GM12873 (cell line): Measurements from ENCODE around the gene NME3.

Experiments used
- TF ChIP-seq, protein P1 (sequence below): IDR thresholded peaks from 2 replicates; pipeline ENCODE4 v1.5.1; 2012; ENCODE audit warnings: low read depth, mild to moderate bottlenecking, moderate library complexity, low read length, control low read depth; ENCODE audit not compliant: insufficient read depth; ENCODE audit errors: missing control alignments

The NME3 gene

GRCh38 chr16:1731603-1732002 is 39.7 kb downstream of the NME3 start:
- TF ChIP-seq, protein P1, sequence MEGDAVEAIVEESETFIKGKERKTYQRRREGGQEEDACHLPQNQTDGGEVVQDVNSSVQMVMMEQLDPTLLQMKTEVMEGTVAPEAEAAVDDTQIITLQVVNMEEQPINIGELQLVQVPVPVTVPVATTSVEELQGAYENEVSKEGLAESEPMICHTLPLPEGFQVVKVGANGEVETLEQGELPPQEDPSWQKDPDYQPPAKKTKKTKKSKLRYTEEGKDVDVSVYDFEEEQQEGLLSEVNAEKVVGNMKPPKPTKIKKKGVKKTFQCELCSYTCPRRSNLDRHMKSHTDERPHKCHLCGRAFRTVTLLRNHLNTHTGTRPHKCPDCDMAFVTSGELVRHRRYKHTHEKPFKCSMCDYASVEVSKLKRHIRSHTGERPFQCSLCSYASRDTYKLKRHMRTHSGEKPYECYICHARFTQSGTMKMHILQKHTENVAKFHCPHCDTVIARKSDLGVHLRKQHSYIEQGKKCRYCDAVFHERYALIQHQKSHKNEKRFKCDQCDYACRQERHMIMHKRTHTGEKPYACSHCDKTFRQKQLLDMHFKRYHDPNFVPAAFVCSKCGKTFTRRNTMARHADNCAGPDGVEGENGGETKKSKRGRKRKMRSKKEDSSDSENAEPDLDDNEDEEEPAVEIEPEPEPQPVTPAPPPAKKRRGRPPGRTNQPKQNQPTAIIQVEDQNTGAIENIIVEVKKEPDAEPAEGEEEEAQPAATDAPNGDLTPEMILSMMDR, result no peak

- TF ChIP-seq, protein P1, result no peak
Observed at GRCh38 chr16:1731073-1731472, 40.3 kb downstream of the NME3 start.

- TF ChIP-seq, protein P1, result no peak
Observed at GRCh38 chr16:1729445-1729844, 41.9 kb downstream of the NME3 start.

GRCh38 chr16:1729026-1729425 is 42.3 kb downstream of the NME3 start:
- TF ChIP-seq, protein P1, result no peak

DNA sequence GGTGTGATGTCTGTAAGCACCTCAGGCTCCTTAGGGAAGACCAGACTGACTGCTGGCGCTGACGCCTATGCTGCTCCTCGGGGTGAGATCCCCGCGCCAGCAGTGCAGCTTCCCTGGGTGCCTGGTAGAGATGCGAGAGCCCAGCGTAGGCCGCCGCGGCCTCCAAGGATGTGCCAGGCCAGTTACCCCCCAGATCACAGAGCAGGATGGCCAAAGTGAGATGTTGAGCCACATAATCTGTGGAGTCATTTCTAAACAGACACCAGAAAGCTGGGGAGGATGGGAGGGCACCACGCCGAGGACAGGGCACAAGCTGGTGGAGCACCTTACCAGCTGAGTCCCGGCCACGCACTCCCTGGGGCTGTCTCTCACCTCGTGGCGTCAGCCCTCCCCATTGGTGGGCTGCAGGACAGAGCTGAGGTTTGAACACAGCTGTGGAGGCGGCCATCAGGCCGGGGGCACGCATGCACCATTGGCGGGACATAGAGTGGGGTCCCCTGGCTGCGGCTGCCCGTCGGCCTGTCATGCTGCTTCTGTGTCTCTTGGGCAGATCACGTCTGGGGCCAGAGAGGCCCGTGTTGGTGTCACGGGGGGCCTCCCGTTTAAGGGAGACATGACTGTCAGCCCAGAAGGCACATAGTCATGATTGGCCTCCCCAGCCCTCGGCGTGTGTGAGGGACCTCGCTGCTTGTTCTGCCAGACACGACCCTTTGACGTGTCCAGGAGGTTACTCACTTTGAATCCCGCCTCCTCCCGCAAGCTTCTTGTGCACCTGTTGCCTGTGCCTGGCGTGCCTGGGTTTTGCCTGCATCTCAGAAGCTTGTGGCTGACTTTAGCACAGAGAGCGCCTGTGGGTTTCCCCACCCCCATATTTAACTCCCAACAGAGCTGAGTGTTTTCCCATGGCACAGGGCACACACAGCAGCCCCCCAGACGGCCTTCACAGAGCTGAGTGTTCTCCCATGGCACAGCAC is 43.4 kb downstream of the NME3 start:
- TF ChIP-seq, protein P1, result no peak

DNA sequence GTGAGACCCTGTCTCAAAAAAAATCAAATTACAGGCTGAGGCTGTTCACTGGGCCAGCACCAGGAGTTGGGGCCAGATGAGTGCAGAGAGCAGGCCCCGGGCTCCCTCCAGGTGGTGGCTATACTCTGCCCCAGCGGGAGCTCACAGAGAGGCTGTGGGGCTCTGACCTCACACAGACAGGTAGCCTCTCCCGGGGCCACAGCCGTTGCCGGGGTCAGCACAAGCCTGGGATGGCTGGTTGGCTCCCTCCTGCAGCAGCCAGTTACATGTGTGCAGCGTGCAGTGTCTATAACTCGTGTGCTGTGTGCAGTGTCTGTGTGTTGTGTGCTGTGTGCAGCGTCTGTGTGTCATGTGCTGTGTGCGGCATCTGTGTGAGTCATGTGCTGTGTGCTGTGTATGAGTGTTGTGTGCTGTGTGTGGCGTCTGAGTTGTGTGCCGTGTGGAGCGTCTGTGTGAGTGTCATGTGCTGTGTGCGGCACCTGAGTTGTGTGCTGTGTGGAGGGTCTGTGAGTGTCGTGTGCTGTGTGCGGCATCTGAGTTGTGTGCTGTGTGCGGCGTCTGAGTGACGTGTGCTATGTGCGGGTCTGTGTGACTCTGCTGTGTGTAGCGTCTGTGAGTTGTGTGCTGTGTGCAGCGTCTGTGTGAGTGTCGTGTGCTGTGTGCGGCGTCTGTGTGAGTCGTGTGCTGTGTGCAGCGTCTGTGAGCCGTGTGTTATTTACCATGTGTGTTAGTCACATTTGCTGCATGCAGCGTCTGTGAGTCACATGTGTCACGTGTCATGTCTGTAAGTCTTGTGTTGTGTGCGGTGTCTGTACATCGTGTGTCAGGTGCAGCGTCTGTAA is 44.5 kb downstream of the NME3 start:
- TF ChIP-seq, protein P1, result no peak

GRCh38 chr16:1724491-1724890 is 46.9 kb downstream of the NME3 start:
- TF ChIP-seq, protein P1, result no peak
